CD4-positive, alpha-beta T cell treated with Interleukin-17A for 1 hour (primary cell): ENCODE data around the gene GPR146.

ENCODE experiments used
- DNase-seq: peaks from one replicate; pipeline ENCODE4 v3.0.0-alpha.2; 2020

GPR146 gene

DNA sequence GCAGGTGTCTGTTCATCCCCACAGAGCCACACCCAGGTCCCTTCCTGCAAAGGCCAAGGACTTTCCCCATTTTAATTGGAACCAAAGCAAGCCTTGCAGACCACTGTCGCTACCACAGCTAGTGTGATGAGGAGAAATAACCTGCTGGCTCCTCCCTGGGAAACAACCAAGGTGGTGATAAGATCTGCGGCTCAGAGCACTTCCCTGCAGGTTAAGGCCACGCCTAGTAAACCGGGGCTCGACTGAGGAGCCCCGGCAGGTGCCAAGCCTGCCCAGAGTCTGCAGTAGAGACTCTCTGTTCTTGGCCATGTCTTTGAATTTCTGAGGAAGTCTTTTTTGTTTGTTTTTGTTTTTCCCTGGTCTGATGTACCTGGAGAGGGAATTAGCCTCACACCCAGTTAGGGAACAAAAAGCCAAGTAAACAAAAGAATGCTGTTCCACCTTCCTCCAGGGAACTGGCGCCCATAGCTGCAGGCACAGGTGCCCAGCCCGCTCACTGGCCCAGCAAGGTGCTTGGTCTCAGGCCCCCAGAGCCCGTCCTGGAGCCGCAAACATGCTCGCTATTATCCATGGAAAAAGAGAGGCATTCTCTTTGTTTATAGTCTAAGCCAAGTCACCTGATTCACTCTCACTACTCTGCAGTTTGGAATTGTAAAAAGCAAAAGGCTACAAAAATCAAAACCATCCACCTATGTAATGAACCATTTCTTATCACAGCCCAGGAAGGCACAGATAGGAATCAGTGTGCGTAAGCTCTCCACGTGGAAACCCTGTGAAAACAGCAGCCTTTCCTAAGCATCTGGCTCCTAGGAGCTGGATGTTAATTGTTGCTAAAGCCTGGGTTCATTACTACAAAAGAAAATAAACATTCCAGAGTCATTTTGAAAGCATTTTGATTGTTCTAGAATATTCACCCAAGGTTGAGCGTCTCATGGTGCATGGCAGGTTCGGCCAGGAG, 2.7 kb downstream of the GPR146 start:
- peak; percentile 81 for DNase-seq

DNA sequence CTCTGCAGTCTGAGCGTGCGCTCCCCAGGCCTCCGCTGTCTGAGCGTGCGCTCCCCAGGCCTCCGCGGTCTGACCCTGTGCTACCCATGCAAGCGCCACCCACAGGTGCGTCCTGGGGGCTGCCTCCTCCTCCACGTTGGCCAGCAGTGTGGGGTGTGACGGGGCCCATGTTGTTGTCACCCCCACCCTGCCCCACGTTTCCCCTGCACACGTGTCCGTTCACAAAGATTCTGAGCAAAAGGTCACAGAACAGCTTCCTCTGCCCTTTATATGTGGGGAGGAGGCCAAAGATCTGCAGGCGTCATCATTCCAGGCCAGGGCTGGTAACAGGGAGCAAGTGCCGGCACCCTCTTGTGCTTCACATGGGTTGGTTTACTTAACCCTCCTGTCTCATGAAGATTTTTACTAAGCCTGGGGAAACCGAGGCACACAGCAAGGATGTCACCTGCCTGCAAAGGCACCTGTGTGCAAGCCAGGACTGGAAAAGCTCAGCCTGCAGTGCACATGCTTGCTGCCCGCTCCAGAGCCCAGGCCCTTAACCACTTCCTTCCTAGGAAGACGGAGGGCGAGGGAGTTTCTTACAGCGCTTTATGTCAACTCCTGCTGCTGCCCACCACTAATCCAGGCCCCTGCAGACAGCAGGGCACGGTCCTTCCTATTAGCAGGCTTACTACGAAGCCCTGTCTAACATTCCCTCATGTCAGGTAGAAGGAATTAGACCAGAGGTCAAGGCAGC, 4.8 kb downstream of the GPR146 start:
- no peak for DNase-seq

DNA sequence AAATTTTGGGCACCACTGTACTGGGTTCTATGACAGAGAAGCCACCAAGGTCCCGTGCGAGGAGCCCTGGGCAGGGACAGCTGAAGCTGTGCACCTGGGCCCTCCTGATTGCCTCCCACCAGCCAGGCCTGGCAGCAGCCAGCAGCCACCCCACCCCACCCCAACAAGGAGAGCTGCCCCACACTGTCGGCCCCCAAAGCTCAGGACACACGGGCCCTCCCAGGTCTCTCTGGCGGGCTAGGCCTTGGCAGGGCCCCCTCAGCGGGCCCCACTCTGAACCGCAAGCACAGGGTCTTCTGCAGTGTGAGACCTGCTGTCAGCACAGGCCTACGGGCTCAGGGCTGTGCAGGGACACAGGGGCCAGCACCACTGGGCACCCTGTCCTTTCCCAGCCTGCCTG, 5.5 kb downstream of the GPR146 start:
- DNase-seq: no peak

DNA sequence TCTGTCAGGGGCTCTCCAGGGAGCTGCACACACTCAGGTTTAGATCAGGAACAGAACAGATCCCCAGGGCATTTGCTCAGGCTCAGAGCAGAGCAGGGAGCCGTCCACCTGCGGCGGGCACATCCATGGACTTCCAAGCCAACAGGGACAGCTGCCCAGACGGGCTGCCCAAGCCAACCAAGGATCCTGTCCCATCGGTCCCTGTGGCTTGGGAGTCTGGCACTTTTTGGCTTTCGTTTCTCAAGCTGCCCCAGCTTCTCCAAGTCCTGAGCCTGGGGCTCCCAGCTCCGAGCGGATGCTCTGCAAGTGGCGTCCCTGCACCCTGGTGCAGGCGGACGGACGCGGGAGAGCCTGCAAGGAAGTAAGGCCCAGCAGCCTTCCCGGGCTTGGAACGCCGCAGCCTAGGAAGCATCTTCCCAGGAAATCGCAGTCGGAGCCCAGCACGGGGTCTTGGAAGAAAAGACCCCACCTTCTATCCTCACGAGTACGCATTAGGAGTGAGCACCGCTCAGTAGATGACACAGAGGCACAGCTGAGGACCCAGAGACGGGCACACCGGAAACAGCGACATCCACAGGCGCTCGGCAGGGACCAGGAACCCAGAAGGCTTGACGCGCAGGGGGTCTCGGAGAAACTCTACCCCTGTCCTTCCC, 6.0 kb downstream of the GPR146 start:
- no peak for DNase-seq

DNA sequence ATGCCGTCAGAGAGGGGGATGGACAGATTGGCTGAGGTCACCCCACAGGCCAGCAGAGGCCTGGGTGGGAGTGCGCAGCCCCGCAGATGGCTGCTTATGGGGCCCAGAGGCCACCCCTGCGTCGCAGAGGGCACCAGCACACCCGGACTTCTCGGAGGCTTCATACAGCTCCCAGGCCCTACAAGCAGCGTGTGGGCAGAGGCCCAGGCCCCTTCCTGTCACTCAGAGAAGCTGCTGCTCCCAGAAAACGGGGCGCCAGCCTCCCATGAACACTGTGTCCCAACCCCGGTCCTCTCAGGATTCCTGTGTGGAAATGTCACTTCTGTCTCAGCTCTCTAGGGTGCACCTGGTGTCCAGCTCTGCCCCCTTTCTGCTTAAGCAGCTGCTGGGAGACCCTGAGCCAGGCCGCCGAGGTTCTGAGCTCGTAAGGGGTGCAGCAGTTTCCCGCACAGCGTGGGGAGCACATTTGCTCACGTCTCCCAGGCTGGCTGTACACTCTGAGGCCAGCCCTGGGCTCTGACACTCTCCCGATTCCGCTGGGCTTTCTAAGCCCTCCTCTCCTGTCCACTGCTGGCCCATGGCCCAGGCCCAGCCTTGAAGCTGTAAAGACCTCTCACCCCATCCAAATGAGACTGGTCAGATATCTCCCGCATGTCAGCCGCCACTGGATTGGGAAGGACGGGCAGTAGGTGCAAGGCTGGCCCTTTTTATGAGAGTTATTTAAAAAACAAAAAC, 6.8 kb downstream of the GPR146 start:
- no peak for DNase-seq

DNA sequence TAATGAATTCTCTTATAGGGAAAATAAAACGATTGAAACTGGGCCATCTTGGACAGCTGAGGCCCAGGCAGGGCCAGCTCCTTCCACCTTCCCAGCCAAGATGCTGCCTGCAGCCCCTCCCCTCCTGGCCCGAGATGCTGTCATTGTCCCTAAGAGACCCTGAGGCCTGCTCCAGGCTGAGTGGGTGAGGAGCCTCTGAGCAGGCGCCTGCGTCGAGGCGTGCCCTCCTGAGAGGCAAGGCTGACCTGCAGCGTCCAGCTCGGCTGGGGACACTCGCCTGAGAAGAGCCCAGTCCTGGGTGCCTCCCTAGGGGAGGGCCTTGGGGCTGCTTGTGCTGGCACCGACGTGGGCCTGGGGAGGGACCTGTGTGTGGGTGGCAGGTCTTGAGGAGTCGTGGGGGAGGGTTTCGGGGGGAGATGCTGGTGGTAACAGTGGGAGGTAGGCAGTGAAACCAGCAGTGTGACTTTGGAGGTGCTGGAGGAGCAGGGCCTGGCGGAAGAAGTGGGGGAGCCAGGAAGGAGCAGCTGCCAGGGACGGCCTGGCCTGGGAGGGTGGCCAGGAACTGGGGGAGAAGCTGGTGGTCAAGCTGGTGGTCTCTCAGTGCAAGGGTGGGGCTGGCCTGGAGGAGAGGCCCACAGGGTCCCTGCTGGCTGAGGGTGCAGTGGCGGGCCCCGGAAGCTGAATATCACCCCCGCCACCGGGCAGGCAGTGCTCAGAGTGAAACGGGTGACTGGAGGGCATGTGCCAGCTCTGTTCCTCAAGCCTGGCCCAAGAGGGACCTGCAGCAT, 7.9 kb downstream of the GPR146 start:
- no peak for DNase-seq

DNA sequence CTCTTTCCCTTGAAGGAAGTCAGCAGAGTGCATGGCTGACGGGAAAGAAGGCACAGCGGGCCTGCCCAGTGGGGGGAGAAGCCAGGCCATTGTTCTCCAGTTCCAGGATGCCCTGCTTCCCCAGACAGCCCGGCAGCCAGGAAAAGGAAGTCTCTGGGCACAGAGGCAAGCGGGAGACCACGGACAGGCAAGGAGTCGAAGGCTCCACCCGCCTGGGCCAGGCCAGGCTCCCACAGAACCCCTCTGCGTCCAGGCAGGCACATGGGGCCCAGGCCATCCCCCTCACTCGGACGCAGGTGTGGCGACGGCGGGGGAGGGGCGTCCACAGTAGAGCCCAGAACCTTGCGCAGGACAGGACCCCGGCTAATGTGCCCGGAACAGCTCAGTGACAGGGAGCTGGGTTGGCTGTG, 8.7 kb downstream of the GPR146 start:
- DNase-seq: no peak

DNA sequence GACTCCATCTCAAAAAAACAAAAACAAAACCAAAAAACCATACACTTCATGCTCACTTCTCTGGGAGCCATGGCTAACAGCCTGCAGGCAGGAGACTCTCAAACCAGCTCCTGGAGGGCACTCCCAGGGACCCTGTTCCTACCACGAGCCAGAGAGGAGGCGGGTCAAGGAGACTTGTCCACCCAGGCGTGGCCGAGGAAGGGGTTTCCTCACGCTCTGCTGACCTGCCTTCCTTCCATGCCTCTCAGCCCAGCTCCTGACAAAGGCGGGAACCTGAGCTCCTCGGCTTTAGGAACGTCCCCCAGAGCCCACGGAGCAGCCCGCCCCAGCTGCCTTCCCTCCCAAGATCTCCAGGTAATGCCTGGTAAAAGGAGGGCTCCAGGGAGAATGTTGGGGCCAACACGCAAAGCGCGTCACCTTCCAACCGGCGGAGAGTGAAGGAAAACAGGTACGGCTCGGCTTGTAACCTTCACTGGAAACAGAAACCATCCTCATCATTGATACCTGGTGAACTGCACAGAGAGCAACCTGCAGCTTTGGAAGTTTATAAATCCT, 9.5 kb downstream of the GPR146 start:
- DNase-seq: no peak

DNA sequence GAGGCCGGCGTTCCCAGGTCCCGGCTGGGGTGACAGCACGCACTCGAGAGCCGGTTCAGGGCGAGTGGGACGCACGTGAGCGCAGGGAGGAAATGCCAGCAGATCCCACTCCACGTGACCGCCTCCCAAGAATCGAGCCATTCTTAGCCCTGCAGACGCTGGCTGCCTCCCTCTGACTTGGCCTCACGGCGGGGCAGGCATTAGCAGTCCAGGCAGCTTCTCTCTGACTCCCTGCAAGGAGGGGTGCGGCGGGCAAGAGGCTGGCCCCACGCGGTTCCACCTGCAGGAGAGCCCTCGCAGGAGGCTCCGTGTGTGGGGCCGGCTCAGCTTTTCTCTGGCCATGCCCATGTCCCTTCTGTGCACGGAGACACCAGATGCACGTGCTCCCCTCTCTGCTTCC, 10.1 kb downstream of the GPR146 start:
- DNase-seq: no peak

DNA sequence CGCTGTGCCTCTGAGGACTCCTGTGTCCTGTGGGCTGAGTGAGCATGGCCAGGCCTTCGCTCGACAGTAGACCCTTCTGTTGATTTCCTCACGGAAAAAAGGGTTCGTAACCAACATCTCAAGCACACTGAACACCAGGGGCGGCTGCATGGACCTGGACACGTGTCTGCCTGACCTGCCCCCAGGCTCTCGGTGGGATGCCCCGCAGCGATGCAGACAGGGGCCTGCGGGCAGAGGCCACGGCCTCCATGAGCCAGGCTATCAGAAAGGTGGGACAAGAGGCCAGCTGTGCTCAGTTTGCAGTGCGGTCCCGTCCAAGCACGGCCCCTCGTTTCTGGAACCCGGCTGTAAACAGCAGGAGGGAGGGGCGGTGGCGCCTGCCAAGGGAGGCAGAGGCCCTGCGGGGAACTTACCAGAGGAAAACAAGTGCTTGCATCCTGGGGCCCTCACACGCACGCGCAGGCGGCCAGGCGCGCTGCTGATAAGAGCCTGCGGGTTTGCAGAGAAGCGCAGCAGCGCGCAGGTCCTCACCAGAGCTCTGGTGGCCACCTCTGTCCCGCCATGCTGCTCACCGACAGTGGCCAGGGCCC, 10.6 kb downstream of the GPR146 start:
- DNase-seq: peak; percentile 48

DNA sequence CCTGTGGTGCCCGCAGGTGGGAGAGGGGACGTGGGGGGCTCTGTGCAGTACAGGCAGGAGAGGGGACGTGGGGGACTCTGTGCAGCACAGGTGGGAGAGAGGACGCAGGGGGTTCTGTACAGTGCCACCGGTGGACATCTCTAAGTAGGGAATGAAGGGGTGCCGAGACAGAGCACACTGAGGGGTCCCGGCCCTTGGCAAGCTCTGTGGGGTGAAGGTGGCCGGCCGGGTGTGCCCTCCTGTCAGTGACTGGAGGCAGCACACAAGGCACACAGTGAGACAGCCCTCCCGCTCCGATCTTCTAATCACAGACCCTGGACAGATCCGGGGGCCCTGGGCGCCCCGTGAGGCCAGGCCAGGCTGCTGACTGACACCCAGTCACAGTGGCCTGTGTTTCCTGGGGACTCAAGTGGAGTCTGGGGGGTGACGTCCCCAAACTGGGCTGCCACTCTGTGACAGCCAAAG, 11.2 kb downstream of the GPR146 start:
- DNase-seq: no peak

DNA sequence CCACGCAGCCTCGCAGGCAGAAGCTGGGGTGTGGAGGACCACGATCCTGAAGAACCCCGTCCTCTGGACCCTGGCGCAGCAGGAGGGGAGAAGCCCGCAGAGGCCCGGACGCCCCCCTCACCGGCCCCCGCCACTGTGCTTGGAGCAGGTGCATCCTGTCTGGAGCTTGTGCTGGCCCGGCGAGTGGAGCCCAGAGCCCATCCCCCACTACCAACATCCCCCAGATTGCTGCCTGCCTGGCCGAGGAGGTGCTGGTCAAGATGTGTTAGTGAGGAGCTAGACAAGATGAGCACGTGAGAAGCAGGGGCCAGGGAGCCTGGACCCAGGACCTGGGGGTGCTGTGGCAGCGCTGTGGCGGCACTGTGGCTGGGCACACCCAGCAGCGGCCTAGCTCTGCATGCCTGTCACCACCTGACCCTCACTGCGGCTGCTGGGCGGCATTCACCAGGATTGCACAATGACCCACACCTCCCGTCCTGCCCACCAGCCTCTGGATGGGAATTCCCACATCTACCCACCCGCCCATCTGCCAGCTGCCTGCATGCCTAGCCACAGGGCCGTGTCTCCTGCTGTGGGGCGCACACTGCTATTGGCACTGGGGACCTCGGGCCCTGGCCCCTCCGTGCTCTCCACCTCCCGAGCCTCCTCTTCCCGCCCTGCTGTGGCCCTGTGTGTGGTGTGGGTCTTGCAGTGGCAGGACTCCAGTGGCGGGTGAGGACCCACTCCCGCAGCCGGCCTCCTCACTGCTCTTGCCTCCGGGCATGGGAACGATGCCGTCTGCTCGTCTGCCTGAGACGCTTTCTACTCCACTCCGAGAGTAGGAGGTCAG, 11.8 kb downstream of the GPR146 start:
- DNase-seq: no peak

DNA sequence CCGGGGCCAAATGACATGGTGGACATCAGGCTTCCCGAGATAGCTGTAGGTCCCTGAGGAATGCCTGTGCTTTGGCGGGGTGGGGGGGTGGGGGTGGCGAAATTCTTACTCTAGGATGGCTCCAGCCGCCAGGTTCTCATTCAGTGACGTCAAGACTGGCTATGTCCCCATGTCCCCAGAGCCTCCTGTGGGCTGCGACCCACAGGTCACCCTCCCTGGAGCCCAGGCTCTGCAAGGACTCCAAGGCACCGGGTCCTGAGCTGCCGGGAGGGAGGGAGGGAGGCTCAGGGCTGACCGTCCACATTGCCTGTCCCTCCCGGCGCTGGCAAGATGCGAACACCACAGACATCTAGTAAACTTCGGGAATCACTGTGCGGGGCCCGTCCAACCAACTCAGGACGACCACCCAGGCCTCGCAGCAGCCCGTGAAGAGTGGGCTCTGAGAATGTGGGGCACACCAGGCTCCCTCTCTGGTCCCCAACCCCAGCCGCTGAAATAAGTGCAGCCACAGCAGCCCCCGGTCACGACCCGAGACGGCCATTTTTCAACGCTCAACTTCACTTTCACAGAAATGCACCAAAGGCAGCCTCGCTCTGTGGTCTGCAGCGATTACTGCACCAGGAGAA, 12.6 kb downstream of the GPR146 start:
- DNase-seq: no peak

DNA sequence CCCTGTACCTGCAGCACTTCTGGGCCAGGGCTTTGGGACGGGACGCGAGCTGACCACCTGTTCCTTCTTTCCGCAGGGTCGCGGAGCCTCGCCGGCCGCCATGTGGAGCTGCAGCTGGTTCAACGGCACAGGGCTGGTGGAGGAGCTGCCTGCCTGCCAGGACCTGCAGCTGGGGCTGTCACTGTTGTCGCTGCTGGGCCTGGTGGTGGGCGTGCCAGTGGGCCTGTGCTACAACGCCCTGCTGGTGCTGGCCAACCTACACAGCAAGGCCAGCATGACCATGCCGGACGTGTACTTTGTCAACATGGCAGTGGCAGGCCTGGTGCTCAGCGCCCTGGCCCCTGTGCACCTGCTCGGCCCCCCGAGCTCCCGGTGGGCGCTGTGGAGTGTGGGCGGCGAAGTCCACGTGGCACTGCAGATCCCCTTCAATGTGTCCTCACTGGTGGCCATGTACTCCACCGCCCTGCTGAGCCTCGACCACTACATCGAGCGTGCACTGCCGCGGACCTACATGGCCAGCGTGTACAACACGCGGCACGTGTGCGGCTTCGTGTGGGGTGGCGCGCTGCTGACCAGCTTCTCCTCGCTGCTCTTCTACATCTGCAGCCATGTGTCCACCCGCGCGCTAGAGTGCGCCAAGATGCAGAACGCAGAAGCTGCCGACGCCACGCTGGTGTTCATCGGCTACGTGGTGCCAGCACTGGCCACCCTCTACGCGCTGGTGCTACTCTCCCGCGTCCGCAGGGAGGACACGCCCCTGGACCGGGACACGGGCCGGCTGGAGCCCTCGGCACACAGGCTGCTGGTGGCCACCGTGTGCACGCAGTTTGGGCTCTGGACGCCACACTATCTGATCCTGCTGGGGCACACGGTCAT, 13.3 kb downstream of the GPR146 start:
- no peak for DNase-seq

DNA sequence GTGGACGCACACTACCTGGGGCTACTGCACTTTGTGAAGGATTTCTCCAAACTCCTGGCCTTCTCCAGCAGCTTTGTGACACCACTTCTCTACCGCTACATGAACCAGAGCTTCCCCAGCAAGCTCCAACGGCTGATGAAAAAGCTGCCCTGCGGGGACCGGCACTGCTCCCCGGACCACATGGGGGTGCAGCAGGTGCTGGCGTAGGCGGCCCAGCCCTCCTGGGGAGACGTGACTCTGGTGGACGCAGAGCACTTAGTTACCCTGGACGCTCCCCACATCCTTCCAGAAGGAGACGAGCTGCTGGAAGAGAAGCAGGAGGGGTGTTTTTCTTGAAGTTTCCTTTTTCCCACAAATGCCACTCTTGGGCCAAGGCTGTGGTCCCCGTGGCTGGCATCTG, 14.0 kb downstream of the GPR146 start:
- no peak for DNase-seq

DNA sequence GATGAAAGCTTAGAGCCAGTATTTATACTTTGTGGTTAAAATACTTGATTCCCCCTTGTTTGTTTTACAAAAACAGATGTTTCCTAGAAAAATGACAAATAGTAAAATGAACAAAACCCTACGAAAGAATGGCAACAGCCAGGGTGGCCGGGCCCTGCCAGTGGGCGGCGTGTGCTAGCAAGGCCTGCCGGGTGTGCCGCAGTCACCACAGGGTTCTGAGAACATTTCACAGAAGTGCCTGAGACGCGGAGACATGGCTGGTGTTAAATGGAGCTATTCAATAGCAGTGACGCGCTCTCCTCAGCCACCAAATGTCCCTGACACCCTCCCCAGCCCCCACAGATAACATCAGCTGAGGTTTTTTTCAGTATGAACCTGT, 14.5 kb downstream of the GPR146 start:
- DNase-seq: peak; percentile 39

DNA sequence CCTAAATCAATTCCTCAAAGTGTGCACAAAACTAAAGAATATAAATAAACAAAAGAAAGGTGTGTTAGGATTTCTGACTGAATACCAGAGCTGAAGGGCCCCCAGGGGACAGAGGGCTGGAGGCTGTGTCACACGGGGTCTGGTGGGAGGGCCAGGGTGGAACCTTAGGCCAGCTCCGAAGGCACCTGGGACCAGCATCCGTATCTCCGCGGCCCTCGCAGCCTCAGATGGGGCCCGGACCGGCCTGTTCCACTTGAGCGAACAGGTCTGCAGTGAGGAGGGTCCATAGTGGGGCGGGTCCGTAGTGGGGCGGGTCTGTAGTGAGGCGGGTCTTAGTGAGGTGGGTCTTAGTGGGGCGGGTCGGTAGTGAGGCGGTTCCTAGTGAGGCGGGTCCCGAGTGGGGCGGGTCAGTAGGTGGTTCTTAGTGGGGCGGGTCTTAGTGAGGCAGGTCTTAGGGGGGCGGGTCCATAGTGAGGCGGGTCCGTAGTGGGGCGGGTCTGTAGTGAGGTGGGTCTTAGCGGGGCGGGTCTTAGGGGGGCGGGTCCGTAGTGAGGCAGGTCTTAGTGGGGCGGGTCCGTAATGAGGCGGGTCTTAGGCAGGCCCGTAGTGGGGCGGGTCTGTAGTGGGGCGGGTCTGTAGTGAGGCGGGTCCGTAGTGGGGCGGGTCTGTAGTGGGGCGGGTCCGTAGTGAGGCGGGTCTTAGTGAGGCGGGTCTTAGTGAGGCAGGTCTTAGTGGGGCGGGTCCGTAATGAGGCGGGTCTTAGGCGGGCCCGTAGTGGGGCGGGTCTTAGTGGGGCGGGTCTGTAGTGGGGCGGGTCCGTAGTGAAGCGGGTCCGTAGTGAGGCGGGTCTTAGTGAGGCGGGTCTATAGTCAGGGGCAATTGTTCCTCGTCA, 15.1 kb downstream of the GPR146 start:
- DNase-seq: peak; percentile 27
